Activated CD8-positive, alpha-beta memory T cell treated with anti-CD3 and anti-CD28 coated beads, Interleukin-2, amount 50 U/mL, for 24 hours (primary cell): ENCODE data around the gene ARMCX2.
"Not testable (repeated sequence)": the region's sequence is repeated elsewhere in the genome, so short reads cannot be mapped to it uniquely, and the experiment has no call there.

Source experiments
- DNase-seq: peaks from one replicate; pipeline ENCODE4 v3.0.0-alpha.2; 2020; ENCODE audit errors: extremely low read depth

Gene ARMCX2

GRCh38 chrX:101659601-101660063 is at the start of gene ARMCX2:
ARMCX2 (minus strand) TSS chrX:101659850; CDS start chrX:101657588, 2,262 bp downstream.
- no peak for DNase-seq

- no peak for DNase-seq
These were observed 49.7 kb upstream of the ARMCX2 start for GRCh38 chrX:101709384-101709783.

- no peak for DNase-seq
These were observed 48.5 kb upstream of the ARMCX2 start for GRCh38 chrX:101708163-101708562.

- DNase-seq, result no peak
These were observed 33.8 kb upstream of the ARMCX2 start for GRCh38 chrX:101693476-101693875.

- DNase-seq, result no peak
These were observed 32.2 kb upstream of the ARMCX2 start for GRCh38 chrX:101691835-101692234.

GRCh38 chrX:101686574-101686973 is 26.9 kb upstream of the ARMCX2 start:
- no peak for DNase-seq

GRCh38 chrX:101685923-101686322 is 26.3 kb upstream of the ARMCX2 start:
- no peak for DNase-seq

- no peak for DNase-seq
These were observed 23.1 kb upstream of the ARMCX2 start for GRCh38 chrX:101682723-101683122.

GRCh38 chrX:101677028-101677427 is 17.4 kb upstream of the ARMCX2 start:
- no peak for DNase-seq

GRCh38 chrX:101676571-101676970 is 16.9 kb upstream of the ARMCX2 start:
- DNase-seq, result no peak

- no peak for DNase-seq
These were observed 8.5 kb upstream of the ARMCX2 start for GRCh38 chrX:101668143-101668542.

GRCh38 chrX:101658661-101659491 is 774 bp downstream of the ARMCX2 start:
- DNase-seq, result no peak

GRCh38 chrX:101657495-101657894 is 2.2 kb downstream of the ARMCX2 start:
- no peak for DNase-seq

- no peak for DNase-seq
These were observed 2.8 kb downstream of the ARMCX2 start for GRCh38 chrX:101656817-101657216.

- no peak for DNase-seq
These were observed 4.1 kb downstream of the ARMCX2 start for GRCh38 chrX:101655534-101655933.

GRCh38 chrX:101647716-101648115 is 11.9 kb downstream of the ARMCX2 start:
- DNase-seq, result not testable (repeated sequence)

GRCh38 chrX:101642093-101642492 is 17.6 kb downstream of the ARMCX2 start:
- DNase-seq, result no peak

- DNase-seq, result no peak
These were observed 20.1 kb downstream of the ARMCX2 start for GRCh38 chrX:101639583-101639982.

- no peak for DNase-seq
These were observed 40.3 kb downstream of the ARMCX2 start for GRCh38 chrX:101619364-101619763.

- DNase-seq, result peak; percentile 36
These were observed 42.1 kb downstream of the ARMCX2 start, which contains the start of gene ARMCX6 for GRCh38 chrX:101617211-101618191. ARMCX6 (minus strand) TSS chrX:101618000; CDS start chrX:101616620, 1,380 bp downstream.

GRCh38 chrX:101605728-101606127 is 53.9 kb downstream of the ARMCX2 start:
- no peak for DNase-seq
